ENCODE data around the gene CD53. TPM values are rescaled to one million over a fixed set of nuclear protein-coding genes. Genes with fewer than 3 reads are reported as not detected.

The CD53 gene
- total RNA-seq, 1 experiment from 2014 or later = not detected

DNA sequence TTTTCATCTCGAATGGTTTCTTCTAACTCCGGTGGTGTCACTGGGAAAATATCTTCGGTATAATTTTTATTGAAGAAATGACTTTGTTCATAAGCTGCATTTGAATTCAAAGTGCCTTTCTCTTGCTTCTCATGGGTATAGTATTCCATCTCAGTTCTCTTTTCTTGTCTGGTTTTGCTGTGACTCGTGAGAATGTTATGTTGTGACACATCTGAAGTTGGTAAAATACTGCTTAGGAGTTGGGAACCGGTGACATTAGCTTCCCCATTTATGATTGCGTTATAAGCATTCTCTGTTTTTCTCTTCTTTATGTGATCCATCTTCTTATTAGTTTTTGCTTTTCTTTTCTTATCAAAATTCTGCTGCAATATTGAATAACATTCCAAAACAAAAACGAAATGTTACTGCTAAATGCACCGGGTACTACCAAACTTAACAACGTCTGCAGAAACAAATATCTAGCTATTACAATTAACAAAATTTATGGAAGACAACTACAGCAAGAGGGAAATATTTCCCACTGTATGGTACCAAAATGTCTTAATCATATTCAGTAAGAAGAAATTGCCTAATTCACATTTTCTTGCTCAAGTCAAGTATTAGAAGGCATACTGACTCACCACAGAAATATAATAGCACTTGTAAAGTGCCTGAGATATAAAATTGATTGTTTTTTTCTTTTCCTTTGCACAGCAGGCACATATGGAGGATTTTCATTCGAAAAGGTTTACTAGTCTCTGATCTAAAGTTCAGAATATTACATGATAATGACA lies 75.3 kb downstream of the CD53 start:
- H3K36me3 ChIP-seq (ENCODE audit: low read depth, low read length) = peaks cover 54% of the 10 kb centered on the region
- peaks cover 6% of the 10 kb centered on the region; the same call in 1 of the 2 replicates for H3K4me1 ChIP-seq (ENCODE audit: insufficient read depth, low read length)
- H3K9me3 ChIP-seq (ENCODE audit: low read length) = no peaks in the 10 kb centered on the region
- ATAC-seq (0 out of 2 replicates have a peak, but pooled peaks have one; percentile 35), DNase-seq (peak; percentile 41)
- TF ChIP-seq EZH2phosphoT487 (IDR thresholded peaks at IDR 0.05; ENCODE audit: borderline replicate concordance, low read length) (no peak), EZH2 (IDR thresholded peaks at IDR 0.05; ENCODE audit: low read length, unreplicated experiment) (no peak)
- TF ChIP-seq, protein P1, sequence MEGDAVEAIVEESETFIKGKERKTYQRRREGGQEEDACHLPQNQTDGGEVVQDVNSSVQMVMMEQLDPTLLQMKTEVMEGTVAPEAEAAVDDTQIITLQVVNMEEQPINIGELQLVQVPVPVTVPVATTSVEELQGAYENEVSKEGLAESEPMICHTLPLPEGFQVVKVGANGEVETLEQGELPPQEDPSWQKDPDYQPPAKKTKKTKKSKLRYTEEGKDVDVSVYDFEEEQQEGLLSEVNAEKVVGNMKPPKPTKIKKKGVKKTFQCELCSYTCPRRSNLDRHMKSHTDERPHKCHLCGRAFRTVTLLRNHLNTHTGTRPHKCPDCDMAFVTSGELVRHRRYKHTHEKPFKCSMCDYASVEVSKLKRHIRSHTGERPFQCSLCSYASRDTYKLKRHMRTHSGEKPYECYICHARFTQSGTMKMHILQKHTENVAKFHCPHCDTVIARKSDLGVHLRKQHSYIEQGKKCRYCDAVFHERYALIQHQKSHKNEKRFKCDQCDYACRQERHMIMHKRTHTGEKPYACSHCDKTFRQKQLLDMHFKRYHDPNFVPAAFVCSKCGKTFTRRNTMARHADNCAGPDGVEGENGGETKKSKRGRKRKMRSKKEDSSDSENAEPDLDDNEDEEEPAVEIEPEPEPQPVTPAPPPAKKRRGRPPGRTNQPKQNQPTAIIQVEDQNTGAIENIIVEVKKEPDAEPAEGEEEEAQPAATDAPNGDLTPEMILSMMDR (conservative IDR thresholded peaks at IDR 0.05; ENCODE audit: low read depth, low read length) = no peak
- H3K27ac ChIP-seq (ENCODE audit: low read length) = no peak overlapping the region
- POLR2A ChIA-PET (ENCODE audit: unreplicated experiment) = no interaction called here
- no peaks in the 10 kb centered on the region for H3F3A ChIP-seq (ENCODE audit: low read length, unreplicated experiment)
- H3K4me2 ChIP-seq (ENCODE audit: low read length) = no peak overlapping the region
- peaks cover 10% of the 10 kb centered on the region; the same call in 1 of the 2 replicates for H3K79me2 ChIP-seq (ENCODE audit: low read length)
- intact Hi-C loops (cut with micrococcal nuclease) = no loop called here
- H3K9me2 ChIP-seq (replicated peaks; ENCODE audit: low read length) = no peaks in the 10 kb centered on the region
- BruUV-seq (replicated peaks) = no TSS peak
- no peak overlapping the region for H3K9ac ChIP-seq (ENCODE audit: low read length)
- no peaks in the 10 kb centered on the region for H3K27me3 ChIP-seq (ENCODE audit: low read length)
- CTCF ChIA-PET = no interaction called here
- H2AFZ ChIP-seq (ENCODE audit: low read length) = no peak overlapping the region
- no peak overlapping the region for H3K4me3 ChIP-seq (ENCODE audit: low read length)
- no peaks in the 10 kb centered on the region for H4K20me1 ChIP-seq (ENCODE audit: low read length)

Other genes with a start within 250 kb of the CD53 start
- not detected in 2 replicates for gene KCNA3, start 198.2 kb upstream of the CD53 start, total RNA-seq (2014; rRNA removed)
- 12.6 and 18.1 TPM in 2 replicates for gene LRIF1, start 90.8 kb downstream of the CD53 start, total RNA-seq (2014; rRNA removed)

All from PC-3 (cell line).